ENCODE results near the gene MTERF1.
A peak's percentile ranks its signal among the peaks of the same experiment; 100 is the strongest.
"Not testable (repeated sequence)": the region's sequence is repeated elsewhere in the genome, so short reads cannot be mapped to it uniquely, and the experiment has no call there.

MTERF1 gene

DNA sequence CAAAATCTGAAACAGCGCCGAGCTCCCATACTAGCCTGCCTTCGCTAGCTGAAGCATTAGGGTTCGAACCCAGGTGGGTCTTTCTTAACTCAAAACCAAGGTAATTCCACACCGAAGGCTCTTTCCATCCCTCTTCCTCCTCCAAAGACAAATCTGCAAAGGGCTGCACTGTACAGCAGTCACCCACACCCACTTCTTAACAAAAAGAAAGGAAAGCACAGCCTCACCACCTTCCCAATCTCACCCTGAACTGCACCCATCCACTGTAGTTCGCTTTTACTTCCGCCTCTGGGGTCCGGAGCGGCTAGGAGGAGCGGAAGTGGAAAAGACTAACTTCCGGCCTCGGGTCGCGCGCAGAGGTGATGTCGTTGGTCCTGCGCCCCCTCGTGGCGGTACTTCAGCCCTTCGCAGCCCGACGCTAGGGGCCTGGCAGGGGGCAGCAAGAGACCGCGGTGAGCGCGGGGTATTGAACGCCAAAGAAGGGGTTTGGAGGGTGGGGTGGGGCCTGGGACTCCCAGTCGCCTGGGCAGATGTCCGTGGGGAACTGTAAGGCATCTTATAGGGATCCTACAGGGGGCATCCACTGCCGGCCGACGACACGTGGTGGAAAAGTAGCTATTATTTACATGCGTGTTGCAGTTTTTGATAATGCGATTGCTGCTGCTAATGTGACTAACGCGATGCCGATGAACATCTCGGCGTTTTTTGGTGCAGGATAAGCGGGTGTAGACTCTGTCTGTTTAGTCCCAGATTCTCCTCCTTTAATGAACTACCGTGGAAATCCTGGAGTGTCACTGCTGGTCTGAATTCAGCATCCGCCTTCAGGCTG, at the start of gene MTERF1:
Gene MTERF1, minus strand, starts transcription at position 290 of the 829 bp plus-strand sequence. CDS start 619 bp downstream, outside the sequence.
- peak; percentile 90 for FAIRE-seq

DNA sequence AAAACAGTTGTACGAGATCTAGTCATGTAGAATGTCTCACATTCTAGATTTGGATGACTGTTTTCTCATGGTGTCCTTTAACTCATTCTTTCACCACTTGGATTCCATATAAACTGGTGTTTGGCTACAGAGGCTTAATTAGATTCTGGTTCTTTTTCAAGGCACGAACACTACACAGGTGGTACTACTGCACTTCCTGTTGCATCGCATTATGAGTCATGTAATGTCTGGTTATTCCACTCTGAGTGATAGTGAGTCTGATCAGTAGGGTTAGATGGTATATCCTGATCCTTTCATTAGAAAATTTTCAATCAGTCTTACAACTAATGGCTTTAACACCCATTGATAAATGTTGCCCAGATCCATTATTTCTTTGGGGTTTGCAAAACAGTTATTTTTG, 49.0 kb upstream of the MTERF1 start:
- no peak for FAIRE-seq

DNA sequence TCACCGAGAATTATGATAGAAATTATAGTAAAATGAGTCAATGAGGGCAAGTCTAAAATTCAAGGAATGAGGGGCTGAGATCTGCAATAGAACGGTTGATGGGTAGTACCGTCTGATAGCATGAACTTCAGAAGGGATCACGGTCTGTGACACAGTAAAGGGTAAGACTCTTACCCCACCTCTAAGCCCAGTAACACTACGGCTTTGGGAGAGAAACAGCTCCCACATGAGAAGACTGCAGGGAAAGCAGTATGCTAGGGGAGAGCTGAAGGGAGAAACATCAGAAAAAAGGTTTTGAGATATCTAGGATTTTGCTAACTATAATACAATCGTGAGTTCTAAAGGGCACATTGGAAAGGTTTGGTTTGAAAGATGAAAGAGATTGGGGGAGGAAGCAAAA, 47.4 kb upstream of the MTERF1 start:
- no peak for FAIRE-seq

DNA sequence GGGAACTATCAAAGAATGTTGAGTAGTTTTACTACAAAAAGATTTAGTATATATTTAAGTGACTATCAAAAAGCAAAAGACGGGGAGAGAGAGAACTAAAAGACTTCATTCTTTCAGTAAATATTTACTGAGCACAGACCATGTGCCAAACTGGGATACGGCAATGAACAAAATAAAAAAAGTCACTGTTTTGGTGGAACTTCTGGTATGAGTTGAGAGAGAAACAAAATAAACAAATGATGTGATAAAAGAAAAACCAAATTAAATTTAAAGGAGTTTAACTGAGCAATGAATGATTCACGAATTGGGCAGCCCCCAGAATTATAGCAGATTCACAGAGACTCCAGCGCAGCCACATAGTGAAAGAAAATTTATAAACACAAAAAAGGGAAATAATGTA, 42.4 kb upstream of the MTERF1 start:
- FAIRE-seq = no peak

DNA sequence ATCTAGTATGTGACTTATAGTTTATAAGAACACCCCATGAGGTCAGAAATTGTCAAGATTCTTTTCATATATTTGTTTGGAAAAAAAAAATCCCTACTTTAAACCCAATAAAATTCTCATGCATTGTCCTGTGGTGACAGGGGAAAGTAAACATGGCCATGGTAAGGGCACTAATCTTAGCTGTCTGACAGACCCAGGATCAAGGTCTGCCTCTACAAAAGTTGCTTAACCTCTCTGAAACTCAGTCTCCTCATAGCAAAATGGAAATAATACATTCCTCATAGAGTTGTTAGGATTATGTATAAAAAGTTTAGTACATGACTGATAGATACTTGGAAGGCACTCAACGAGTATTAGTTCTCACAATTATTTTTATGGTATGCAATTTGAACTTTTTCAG, 37.9 kb upstream of the MTERF1 start:
- no peak for FAIRE-seq

- no peak for FAIRE-seq
These were observed 35.5 kb upstream of the MTERF1 start for GRCh38 chr7:91916051-91916440.

GRCh38 chr7:91915401-91916050, 35.0 kb upstream of the MTERF1 start:
- FAIRE-seq = no peak

DNA sequence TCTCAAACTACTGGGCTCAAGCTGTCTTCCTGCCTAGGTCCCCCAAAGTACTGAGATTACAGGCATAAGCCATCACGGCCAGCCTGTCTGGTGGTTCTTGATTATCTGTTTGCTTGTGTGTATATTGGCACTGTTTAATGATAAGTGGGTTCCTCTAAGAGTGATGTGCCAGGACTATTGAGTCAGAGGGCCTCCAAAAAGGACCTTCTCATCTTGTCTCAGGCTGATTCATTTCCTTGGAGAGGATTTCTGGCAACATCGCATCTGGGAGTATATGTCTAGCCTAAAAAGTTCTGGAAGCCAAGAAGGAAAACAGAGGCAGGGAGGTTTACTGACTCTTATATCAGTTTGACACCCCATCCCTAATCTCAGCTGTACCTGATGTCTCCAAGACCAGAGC, 33.1 kb upstream of the MTERF1 start:
- FAIRE-seq = no peak

DNA sequence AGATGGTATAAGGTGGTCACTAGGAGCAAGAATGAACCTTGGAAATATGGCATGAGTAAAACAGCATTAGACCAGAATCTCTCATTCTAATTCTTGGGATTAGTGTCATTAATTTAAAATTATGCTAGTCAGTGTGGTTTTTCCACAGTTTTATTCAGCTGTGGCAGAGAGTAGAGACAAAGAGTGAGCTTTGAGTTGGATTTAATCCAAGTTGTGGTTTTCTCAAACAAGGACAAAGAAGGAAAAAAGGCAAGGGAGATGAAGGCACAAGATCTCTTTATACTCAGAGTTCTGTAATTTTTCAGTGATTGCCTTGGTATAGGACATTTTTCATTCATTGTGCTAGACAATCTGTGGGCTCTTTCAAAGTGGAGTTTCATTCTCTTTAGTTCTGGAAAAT, 32.0 kb upstream of the MTERF1 start:
- no peak for FAIRE-seq

- no peak for FAIRE-seq
These were observed 30.6 kb upstream of the MTERF1 start for GRCh38 chr7:91911121-91911520.

DNA sequence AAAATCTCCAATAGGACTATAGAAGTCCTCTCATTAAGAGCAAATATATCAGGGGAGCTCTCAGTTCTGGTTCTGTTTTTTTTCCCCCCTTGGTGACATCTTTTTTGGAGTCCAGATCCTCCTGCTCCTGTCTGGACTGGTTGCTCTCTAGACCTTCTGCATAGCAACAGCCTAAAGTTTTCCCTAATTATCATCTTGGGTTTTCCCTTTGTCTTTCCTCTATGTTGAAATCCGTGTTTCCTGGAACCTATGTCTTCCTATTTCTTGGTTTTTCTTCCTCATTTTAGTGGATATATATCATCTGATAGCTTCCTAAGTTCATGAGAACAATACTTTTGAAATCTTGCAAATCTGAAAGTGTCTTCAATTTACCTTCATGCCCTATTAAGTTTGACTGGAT, 29.7 kb upstream of the MTERF1 start:
- no peak for FAIRE-seq

DNA sequence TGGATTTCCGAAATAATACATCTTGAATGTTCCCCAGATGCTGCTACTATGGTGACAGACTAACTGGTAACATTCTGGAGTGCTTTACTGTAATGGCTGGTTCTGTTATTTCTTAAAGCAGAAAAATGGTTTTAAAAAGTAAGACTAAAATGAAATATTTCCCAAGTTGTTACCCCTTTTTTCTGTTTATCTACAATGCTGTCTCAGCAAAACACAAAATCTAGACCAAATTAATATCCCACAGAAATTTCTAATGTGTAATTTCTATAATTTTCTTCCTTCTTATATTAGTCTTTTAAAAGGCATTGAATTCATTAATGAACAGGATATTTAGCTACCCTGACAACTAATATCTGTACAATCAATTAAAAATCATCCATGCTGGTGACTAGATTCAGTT, 19.1 kb upstream of the MTERF1 start:
- no peak for FAIRE-seq

DNA sequence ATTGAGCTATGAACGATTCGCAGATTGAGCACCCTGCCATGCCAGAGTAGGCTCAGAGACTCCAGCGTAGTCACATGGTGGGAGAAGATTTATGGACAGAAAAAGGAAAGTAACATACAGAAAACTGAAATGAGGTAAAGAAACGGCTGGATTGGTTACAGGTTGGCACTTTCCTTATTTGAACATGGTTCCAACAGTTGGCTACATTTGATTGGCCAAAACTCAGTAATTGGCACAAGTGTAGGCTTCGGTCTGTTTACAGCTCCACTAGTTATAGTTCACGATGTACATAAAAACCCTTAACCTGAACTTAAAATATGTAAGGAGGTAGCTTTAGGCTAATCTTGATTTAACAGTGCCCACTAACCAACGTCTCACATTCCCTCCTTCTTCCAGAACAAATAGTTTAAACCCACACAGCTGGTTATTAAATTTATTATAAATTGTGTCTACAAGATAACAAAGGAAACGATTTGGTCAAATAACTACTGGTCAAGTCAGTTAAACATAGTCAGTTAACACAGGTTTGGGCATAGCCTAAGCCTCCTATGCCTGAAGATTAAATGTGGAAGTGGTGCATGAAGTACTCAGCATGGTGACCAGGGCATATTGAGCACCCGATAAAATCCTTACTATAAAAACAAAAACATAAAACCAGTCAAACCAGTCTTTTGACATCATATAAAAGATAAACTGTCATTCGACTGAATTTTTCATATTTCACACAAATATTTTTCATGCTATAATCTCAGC, 17.9 kb upstream of the MTERF1 start:
- no peak for FAIRE-seq

DNA sequence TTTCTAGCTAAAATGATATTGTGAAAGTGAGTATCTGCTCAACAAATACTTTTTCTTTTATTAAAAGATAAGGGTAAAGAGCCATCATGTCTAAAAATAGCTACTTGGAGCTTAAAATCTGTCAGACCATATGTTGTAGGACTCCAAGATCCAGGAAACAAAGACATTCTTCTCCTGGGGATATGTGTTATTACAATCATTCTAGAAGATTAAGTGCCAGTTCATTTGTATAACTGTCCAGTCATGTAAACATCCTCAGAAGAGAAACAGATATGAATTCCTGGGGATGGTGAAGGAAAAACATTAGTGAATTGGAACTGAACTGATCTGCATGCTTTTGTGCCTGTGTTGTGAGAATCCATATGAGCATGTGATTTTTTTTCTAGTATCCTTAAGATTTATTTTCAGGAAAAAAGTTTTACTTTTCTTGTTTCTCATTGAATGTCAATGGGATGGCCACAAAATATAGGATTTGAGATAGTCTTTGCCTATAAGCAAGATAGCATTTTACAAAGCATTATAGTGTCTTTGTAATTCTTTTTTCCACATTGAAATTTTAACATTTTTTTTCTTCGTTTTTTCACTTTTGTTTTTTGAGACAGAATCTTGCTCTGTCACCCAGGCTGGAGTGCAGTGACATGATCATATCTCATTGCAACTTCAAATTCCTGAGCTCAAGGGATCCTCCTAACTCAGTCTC, 14.4 kb upstream of the MTERF1 start:
- no peak for FAIRE-seq

- FAIRE-seq = not testable (repeated sequence)
These were observed 13.2 kb upstream of the MTERF1 start for GRCh38 chr7:91893699-91894098.

GRCh38 chr7:91892821-91893340, 12.4 kb upstream of the MTERF1 start:
- FAIRE-seq = peak; percentile 28

DNA sequence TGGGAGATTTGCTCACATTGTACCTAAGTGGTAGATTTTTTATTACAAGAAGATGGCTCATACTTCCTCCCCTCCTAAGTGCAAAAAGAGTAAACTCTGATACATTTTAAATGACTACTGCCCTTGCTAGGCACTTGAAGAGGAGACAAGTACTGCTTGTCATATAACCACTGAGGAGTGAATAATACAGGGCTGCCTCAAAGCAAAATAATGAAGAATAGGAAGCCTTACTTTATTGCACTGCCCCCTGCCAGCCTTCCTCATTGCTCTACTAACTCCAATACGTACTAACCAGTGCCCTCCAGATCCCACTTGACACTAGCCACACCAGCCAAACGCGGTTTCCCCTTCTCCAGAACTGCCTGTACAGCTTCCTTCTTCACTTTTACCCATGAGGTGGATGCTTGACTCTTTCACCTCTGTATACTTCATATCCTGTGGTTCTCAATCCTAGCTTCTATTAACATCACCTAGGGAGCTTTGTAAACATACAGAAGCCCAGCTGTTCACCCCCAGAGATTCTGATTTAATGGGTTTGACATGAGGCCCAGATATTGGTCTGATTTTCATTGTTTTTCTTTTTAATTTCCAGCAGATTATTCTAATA, 11.7 kb upstream of the MTERF1 start:
- no peak for FAIRE-seq

- not testable (repeated sequence) for FAIRE-seq
These were observed 8.0 kb upstream of the MTERF1 start for GRCh38 chr7:91888271-91889175.

- not testable (repeated sequence) for FAIRE-seq
These were observed 7.1 kb upstream of the MTERF1 start for GRCh38 chr7:91887336-91888213.

DNA sequence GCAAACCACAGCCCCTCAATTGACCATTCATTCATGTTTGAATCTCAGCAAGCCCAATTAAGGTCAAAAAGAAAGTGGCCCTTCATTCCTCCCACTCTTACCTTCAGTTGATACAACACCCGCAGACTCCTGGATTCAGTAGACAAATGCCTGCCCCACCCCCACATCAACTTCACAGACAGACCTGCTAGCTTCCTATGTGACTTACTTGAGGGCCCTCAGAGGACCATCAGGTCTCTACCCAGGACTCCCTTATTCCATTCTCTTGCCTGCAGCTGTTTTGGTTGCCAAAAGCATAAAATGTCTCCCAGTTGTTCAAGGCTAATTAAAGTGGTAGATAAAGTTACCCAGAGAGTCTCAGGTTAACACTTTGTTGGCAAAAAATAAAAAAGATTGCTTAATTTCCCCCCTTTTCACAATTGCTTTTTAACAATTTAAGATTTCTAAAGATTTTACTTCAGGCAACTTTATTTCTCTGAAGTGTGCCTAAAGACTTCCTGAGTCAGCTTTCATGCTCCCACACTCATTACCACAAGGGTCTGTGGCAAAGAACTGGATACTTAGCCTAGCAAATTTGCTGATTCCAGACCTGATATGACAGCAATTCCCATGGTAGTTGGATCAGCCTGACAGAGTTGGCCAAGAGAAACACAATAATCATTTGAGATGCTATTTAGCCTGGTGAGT, 3.3 kb upstream of the MTERF1 start:
- no peak for FAIRE-seq

Data from G401.6 (cell line).